Gastrocnemius medialis (tissue), 4 donors: ENCODE data around the gene CCT7.

Experiments
- CTCF ChIP-seq, 5 experiments: fragments of 450-650 bp in 3 of 5; fragments of 200-600 bp in 2 of 5; sonication (generic) in 2 of 5; IDR thresholded peaks in 4 of 5; conservative IDR thresholded peaks in 1 of 5; 1 replicate in 4 of 5; 2 replicates in 1 of 5; pipeline ENCODE4 v1.5.1; 2016 to 2019; ENCODE audit warnings: antibody characterized with exemption in 5 of 5, mild to moderate bottlenecking in 3 of 5, moderate library complexity in 3 of 5
- POLR2A ChIP-seq, 2 donors: fragments of 450-650 bp; IDR thresholded peaks; one replicate each; pipeline ENCODE4 v1.6.1; 2017; ENCODE audit warnings: antibody characterized with exemption in 2 of 2, mild to moderate bottlenecking in 2 of 2, moderate library complexity in 2 of 2

- TF ChIP-seq CTCF (IDR thresholded peaks at IDR 0.05 in 4 of 5, conservative IDR thresholded peaks at IDR 0.05 in 1 of 5) (no peak), POLR2A (IDR thresholded peaks at IDR 0.05) (no peak)
These were observed 35.8 kb downstream of the CCT7 start for GRCh38 chr2:73269686-73270465.
